GM18526 (cell line): ENCODE measurements around the gene ABHD8.

Experiments
- POLR2A ChIP-seq: IDR thresholded peaks from 3 replicates; pipeline ENCODE4 v1.6.1; 2011; ENCODE audit not compliant: insufficient read length; ENCODE audit errors: extremely low read depth

The ABHD8 gene

DNA sequence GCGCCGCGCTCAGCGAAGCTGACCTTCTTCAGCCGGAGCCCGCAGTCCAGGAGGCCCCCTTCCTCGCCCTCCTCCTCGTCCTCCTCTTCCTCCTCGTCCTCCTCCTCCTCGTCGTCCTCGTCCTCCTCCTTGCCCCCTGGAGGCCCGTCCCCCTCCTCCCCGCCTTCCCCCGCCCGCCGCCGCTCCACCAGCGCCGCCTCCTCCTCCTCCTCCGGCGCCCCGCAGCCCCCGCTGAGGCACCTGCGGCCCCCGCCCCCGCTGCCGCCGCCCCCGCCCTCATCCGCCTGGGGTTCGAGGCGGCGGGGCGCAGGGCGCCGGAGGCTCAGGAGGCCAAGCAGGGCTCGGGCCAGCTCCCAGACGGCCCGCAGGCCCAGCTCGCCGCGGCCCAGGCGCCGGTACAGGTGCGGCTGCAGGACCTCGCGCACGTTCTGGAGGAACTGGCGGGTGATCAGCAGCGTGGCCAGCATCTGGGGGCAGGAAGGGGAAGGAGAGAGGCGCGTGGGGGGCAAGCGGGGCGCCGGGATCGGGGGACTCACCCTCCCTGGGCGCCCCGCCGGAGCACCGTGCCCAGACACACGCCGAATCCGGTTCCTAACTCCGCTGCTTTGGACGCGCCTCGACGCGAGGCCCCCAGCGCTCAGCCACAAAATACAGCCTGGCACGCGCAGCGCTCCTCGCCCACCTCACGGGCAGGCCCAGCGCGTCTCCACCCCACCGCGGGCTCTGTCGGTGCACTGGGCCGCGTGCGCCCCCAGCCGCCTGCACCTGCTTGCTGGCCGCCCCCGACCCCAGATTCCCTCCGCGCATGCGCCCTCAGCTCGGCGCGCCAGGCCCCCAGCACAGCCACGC is 25.5 kb upstream of the ABHD8 start:
- no peak for TF ChIP-seq POLR2A

DNA sequence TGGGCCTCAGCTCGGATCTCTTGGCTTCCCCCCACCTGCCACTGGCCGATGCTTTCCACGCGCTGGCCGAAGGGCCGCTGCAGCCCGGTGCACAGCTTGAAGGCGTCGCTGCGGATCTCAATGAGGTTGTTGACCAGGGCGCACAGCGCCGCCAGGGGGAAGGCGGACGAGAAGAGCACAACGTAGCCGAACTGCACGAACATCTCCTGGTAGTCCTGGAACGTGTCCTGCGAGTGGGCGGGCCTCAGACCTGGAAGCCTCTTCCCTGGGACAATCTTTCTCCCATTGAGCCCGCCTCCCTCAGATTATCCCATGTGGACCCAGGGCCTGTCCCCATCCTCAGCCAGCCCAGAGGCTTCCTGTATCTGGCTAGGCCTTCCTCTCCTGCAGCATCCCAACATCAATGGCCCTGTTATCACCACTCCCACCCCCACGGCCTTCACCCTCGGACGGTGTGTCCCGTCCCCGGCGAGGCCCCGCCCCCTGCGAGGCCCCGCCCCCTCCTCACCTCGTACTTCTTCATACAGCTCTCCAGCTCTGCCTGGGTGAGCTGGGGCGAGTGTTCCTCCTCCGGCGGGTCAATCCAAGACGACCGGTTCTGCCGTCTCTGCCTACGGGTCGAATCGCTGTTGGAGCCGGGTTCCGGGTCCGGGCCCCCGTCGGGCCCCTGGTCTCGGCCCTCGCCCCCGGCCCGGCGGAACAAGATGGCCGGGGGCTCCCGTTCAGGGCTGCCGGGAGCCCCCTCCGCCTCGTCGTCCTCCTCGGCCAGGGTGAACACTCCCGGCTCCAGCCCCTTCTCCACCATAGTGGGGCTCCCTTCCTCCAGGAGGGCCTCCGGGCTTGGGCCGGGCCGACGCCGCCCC is 24.7 kb upstream of the ABHD8 start:
- TF ChIP-seq POLR2A = no peak

DNA sequence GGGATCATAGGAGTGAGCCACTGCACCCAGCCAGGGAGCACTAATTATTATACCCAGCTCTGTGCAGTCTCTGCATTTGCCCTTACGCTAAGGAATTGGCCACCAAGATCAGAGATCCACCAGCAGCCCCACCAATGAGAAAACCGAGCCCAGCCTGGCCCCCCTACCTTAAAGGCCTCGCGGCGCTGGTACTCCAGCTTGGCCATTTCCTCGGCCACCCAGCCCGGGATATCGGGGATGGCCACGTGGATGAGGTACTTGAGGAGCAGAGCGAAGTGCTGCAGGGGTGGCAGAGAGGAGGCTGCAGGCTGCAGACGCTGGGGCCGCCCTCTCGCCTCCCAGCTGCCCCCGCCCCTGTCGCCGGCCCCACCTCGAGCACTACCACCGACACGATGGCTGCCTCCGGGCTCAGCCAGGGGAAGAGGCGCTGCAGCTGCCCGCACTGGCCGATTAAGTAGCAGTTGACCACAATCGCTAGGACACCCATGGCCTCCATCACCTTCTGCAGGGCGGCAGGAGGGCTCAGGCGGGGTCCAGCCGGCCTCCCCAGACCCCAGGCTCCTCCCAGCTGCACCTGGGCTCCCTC is 23.9 kb upstream of the ABHD8 start:
- no peak for TF ChIP-seq POLR2A

DNA sequence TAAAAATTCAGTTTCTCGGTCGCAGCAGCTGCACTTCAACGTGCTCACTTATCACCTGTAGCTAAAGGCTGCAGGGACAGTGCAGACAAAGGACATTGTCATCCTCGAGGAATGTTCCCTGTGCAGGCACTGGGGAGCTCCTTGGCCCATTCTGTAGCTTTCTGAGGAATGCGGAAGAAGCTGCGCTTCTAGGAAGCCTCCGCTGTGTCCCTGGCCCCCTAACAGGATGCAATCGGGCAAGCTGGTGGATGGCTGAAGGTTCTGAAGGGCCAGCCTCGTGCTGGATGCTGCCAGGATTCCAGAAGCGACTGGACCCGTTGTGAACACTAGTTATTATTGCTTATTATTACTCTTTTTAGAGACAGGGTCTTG is 23.4 kb upstream of the ABHD8 start:
- TF ChIP-seq POLR2A = no peak

DNA sequence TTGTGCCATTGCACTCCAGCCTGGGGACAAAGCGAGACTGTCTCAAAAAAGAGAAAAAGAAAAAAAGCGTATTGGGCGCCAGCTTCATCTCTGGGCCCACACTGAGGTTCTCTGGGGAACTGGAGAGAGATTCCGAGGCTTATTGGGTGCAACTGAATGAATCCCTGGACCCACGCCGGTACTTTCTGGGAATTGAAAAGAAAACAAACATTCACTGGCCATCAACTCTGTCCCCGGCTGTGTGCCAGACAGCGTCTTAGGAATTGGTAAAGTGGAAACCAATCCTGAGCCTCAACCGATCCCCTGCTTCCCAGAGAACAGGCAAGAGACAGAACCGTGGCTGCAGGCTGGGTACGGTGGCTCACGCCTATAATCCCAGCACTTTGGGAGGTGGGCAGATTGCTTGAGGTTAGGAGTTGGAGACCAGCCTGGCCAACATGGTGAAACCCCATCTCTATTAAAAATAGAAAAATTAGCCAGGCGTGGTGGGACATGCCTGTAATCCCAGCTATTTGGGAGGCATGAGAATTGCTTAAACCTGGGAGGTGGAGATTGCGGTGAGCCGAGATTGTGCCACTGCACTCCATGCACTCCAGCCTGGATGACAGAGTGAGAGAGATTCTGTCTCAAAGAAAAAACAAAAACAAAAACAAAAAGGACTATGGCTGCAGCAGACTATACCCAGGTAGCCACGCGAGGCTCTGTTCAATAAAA is 22.8 kb upstream of the ABHD8 start:
- TF ChIP-seq POLR2A = no peak

GRCh38 chr19:17325133-17325532 is 21.9 kb upstream of the ABHD8 start:
- TF ChIP-seq POLR2A = no peak

DNA sequence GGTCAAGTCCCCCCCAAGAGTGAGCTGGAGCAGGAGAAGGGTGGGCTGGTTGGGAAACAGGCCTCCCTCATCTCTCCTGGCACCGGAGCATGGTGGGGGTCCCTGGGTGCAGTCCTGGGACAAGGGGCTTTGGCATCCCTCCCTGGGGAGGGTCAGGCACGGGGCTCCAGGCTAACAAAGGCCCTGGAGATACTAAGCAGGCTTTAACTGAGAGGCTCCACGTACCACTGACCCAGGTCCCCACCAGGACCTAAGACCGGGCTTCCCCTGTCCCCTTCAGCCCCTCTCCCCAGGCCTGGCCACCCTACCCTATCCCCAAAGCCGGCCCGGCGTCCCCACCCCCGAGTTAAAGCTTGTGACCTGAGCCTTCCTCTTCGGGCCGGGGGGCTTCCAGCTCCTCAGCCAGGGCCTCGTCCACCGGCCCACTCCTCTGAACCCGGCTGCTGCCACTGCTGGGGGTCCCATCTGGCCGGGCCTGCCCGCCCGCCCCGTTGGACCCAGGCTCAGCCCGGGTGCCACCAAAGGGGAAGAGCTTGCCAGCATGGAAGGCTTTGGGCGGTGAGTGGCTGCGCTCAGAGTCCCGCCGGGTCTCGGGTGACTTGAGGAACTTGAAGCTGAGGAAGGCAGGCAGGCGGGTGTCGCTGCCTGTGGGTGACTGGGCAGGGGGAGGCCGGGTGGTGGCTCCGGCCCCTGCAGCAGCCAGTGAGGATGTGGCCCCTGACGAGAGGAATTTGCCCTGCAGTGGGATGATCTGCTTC is 21.3 kb upstream of the ABHD8 start:
- no peak for TF ChIP-seq POLR2A

DNA sequence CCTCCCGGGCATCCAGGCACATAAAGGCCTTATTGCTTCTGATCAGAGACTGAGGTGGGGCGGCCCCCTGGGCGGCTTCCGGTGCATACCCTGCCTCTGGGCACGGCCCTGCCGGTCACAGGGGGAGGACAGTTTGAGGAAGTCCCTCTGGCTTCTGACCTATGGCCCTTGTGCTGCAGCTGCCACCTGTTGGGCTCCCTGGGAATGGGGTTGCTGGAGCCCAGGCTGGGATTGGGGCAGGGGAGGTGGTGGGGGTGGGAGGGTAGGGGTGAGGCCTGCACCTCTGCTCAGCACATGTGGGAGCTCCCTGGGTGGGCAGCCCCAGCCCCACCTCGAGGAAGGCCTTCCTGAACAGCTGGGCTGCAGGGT is 20.7 kb upstream of the ABHD8 start:
- TF ChIP-seq POLR2A = no peak

- TF ChIP-seq POLR2A = no peak
Observed at GRCh38 chr19:17323300-17323963, 20.2 kb upstream of the ABHD8 start.

GRCh38 chr19:17322854-17323253 is 19.6 kb upstream of the ABHD8 start:
- no peak for TF ChIP-seq POLR2A

- TF ChIP-seq POLR2A = no peak
Observed at GRCh38 chr19:17321655-17322489, 18.6 kb upstream of the ABHD8 start.

DNA sequence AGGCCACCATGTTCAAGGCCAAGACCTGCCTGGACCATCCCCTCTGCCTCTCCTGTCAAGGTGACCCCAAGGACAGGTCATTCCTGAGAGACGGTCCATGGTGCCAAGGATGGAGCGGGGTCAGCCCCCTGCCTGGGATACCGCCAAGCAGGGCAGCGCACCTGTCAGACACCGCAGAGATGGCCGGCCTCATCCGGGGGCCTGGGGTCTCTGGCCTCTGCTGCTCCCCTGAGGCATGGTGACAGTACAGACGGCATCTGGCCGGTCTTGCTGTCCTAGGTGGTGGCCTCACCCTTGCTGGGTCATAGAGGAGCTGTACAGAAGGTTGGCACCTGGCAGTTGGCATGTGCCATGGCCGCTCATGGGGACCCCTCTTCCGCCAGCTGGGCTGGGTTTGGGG is 17.2 kb upstream of the ABHD8 start:
- no peak for TF ChIP-seq POLR2A
